B cell (primary cell): Measurements from ENCODE around the gene CACNA1A. TPM values are rescaled to one million over a fixed set of nuclear protein-coding genes. Genes with fewer than 3 reads are reported as not detected.

Experiments
- ATAC-seq: fragments of 200-7000 bp; cut with Tn5 transposase; one replicate; pipeline ENCODE4 v1.10.0; 2021; ENCODE audit warnings: low read depth, mild to moderate bottlenecking, moderate number of reproducible peaks, moderate library complexity
- CTCF ChIA-PET: fragments of 350-600 bp; sonication (Branson Sonifier 250); formaldehyde crosslinking; loops from one replicate; lab custom pipeline; 2021; ENCODE audit warnings: antibody characterized with exemption, inconsistent platforms; lab: Charles Lee
- POLR2A ChIA-PET: fragments of 350-600 bp; sonication (Branson Sonifier 250); formaldehyde crosslinking; loops from one replicate; lab custom pipeline; 2021; ENCODE audit warnings: antibody characterized with exemption; lab: Charles Lee
- DNase-seq: peaks from one replicate; pipeline ENCODE4 v3.0.0; 2013
- H2AFZ ChIP-seq: 2 replicates; pipeline ENCODE4 v1.6.1; 2012; ENCODE audit warnings: mild to moderate bottlenecking, low read depth, low read length; ENCODE audit not compliant: insufficient read depth, poor library complexity, severe bottlenecking
- H3K27ac ChIP-seq, 2 donors: 1 replicate in 1 of 2; 2 replicates in 1 of 2; pipeline ENCODE4 v1.5.1; 2012 to 2013; ENCODE audit warnings: low read length in 2 of 2, mild to moderate bottlenecking in 2 of 2, moderate library complexity in 1 of 2
- H3K27me3 ChIP-seq, 4 experiments: fragments of 200-600 bp in 1 of 4; sonication (generic) in 1 of 4; replicated peaks in 1 of 4; 1 replicate in 2 of 4; 2 replicates in 2 of 4; pipeline versions ENCODE4 v1.6.1 to v1.7.0; 2013 to 2016; ENCODE audit warnings: low read length in 3 of 4, mild to moderate bottlenecking in 2 of 4, mixed read lengths in 1 of 4, moderate library complexity in 1 of 4; ENCODE audit not compliant: insufficient read depth in 4 of 4, control insufficient read depth in 3 of 4; ENCODE audit errors: control extremely low read depth in 1 of 4
- H3K36me3 ChIP-seq, 2 experiments: replicated peaks in 1 of 2; 1 replicate in 1 of 2; 2 replicates in 1 of 2; pipeline versions ENCODE4 v1.6.1 to v1.7.1; 2013; ENCODE audit warnings: low read length in 1 of 2; ENCODE audit not compliant: insufficient read depth in 2 of 2, control insufficient read depth in 1 of 2; ENCODE audit errors: control extremely low read depth in 1 of 2, extremely low read depth in 1 of 2
- H3K4me1 ChIP-seq, 2 donors: fragments of 200-600 bp in 1 of 2; sonication (generic) in 1 of 2; 1 replicate in 1 of 2; 2 replicates in 1 of 2; pipeline versions ENCODE4 v1.5.1 to v1.6.1; 2013 to 2017; ENCODE audit warnings: low read length in 2 of 2; ENCODE audit not compliant: control insufficient read depth in 2 of 2, insufficient read depth in 2 of 2
- H3K4me2 ChIP-seq: replicated peaks from 2 replicates; pipeline ENCODE3; 2012; ENCODE audit warnings: mild to moderate bottlenecking, low read depth, low read length; ENCODE audit not compliant: poor library complexity, severe bottlenecking
- H3K4me3 ChIP-seq, 5 experiments: fragments of 200-600 bp in 1 of 5; sonication (generic) in 1 of 5; 1 replicate in 3 of 5; 2 replicates in 2 of 5; pipeline versions ENCODE4 v1.5.1 to v1.7.0; 2011 to 2016; ENCODE audit warnings: low read length in 4 of 5, mild to moderate bottlenecking in 4 of 5, low read depth in 2 of 5, control low read depth in 1 of 5, moderate library complexity in 1 of 5; ENCODE audit not compliant: insufficient read depth in 1 of 5; ENCODE audit errors: control extremely low read depth in 1 of 5, extremely low read depth in 1 of 5
- H3K79me2 ChIP-seq: fragments of 200-600 bp; sonication (generic); one replicate; pipeline ENCODE4 v1.6.0; 2016; ENCODE audit warnings: low read length; ENCODE audit not compliant: control insufficient read depth, insufficient read depth
- H3K9ac ChIP-seq: fragments of 200-600 bp; sonication (generic); 2 replicates; pipeline ENCODE4 v1.6.1; 2017; ENCODE audit warnings: mild to moderate bottlenecking, low read length, moderate library complexity
- H3K9me3 ChIP-seq, 3 donors: one replicate each; pipeline versions ENCODE4 v1.6.1 to v1.7.1; 2013; ENCODE audit warnings: low read length in 2 of 3; ENCODE audit not compliant: control insufficient read depth in 2 of 3, insufficient read depth in 1 of 3; ENCODE audit errors: control extremely low read depth in 1 of 3
- H4K20me1 ChIP-seq: 2 replicates; pipeline ENCODE4 v1.6.0; 2012; ENCODE audit warnings: mild to moderate bottlenecking, low read length; ENCODE audit not compliant: insufficient read depth, control insufficient read depth, poor library complexity, severe bottlenecking
- H3K27ac Mint-ChIP-seq: one replicate; pipeline ENCODE4 v1.8.0; 2021; ENCODE audit warnings: mixed read lengths
- H3K27me3 Mint-ChIP-seq: one replicate; pipeline ENCODE4 v1.8.0; 2021; ENCODE audit warnings: mixed read lengths
- H3K4me1 Mint-ChIP-seq: one replicate; pipeline ENCODE4 v1.8.0; 2021; ENCODE audit warnings: mixed read lengths
- H3K4me3 Mint-ChIP-seq: one replicate; pipeline ENCODE4 v1.8.0; 2021; ENCODE audit warnings: mixed read lengths
- H3K9me3 Mint-ChIP-seq: one replicate; pipeline ENCODE4 v1.8.0; 2022; ENCODE audit warnings: mixed read lengths; ENCODE audit not compliant: insufficient read depth
- EZH2 ChIP-seq: IDR thresholded peaks from 2 replicates; pipeline ENCODE4 v1.6.1; 2012; ENCODE audit warnings: borderline replicate concordance, low read depth, mild to moderate bottlenecking, moderate library complexity, low read length; ENCODE audit not compliant: insufficient read depth, poor library complexity, severe bottlenecking
- WGBS: methylation state at CpG from one replicate; pipeline ENCODE4 v1.1.5; 2013; ENCODE audit warnings: missing lambda C conversion rate; ENCODE audit not compliant: insufficient coverage; 5-methylcytosine and 5-hydroxymethylcytosine counted together
- intact Hi-C: fragments of 100-400 bp; cut with micrococcal nuclease; formaldehyde crosslinking; loops from one replicate; pipeline ENCODE4 v1.10.0; 2022
- polyA plus RNA-seq: library from polyadenylated mRNA; depleted of rRNA; stranded (reverse); fragments of >200 nt; gene quantifications from 2 replicates; pipeline ENCODE4 v1.2.3, GENCODE V29; 2012
- total RNA-seq, 2 donors: library from RNA; stranded (reverse); fragments of 120-200 nt in 1 of 2; gene quantifications; 1 replicate in 1 of 2; 2 replicates in 1 of 2; pipeline versions ENCODE4 v1.2.3 to v1.2.4, GENCODE V29; 2013 to 2022
- TF ChIP-seq, protein P1 (sequence below): fragments of 200-600 bp; IDR thresholded peaks from one replicate; pipeline ENCODE4 v1.8.0; 2022; ENCODE audit warnings: antibody characterized with exemption, mild to moderate bottlenecking

CACNA1A gene
- total and polyA plus RNA-seq, 2 donors (not counting 1 experiment from before 2014, with no cell fraction given), result 1.2 to 1.3 TPM

DNA sequence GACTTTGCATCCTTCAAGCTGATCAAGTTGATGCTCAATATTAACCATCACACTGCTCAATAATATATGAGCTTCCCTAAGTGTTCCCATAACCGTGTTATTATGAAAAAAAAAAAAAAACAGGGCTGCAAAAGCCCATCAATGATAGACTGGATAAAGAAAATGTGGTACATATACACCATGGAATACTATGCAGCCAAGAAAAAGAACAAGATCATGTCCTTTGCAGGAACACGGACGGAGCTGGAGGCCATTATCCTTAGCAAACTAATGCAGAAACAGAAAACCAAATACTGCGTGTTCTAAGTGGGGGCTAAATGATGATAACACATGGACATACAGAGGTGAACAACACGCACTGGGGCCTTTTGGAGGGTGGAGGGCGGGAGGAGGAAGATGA, 58.3 kb downstream of the CACNA1A start:
- Histone ChIP-seq H3K9me3 (peaks cover 0 to 34% (median 25%) of the 10 kb centered on the region in 3 donors), H3K79me2 (no peaks in the 10 kb centered on the region), H4K20me1 (no peaks in the 10 kb centered on the region), H3K27ac (no peak overlapping the region), H3K36me3 (no peaks in the 10 kb centered on the region), H2AFZ (no peak overlapping the region), H3K4me3 (no peak overlapping the region), H3K4me2 (no peak overlapping the region), H3K4me1 (no peaks in the 10 kb centered on the region), H3K9ac (no peak overlapping the region), H3K27me3 (no peaks in the 10 kb centered on the region)
- Mint-ChIP-seq H3K9me3 (peaks cover 17% of the 10 kb centered on the region), H3K4me1 (no peaks in the 10 kb centered on the region), H3K27me3 (peaks cover 16% of the 10 kb centered on the region), H3K4me3 (no peak overlapping the region), H3K27ac (no peak overlapping the region)
- ATAC-seq (no peak), DNase-seq (no peak)
- CTCF ChIA-PET, result no interaction called here
- no peak for TF ChIP-seq EZH2
- TF ChIP-seq, protein P1, sequence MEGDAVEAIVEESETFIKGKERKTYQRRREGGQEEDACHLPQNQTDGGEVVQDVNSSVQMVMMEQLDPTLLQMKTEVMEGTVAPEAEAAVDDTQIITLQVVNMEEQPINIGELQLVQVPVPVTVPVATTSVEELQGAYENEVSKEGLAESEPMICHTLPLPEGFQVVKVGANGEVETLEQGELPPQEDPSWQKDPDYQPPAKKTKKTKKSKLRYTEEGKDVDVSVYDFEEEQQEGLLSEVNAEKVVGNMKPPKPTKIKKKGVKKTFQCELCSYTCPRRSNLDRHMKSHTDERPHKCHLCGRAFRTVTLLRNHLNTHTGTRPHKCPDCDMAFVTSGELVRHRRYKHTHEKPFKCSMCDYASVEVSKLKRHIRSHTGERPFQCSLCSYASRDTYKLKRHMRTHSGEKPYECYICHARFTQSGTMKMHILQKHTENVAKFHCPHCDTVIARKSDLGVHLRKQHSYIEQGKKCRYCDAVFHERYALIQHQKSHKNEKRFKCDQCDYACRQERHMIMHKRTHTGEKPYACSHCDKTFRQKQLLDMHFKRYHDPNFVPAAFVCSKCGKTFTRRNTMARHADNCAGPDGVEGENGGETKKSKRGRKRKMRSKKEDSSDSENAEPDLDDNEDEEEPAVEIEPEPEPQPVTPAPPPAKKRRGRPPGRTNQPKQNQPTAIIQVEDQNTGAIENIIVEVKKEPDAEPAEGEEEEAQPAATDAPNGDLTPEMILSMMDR, result no peak
- POLR2A ChIA-PET, result no interaction called here
- intact Hi-C loops, result no loop called here
- no CpG with 5 or more reads among the region's 6 CpGs for WGBS

DNA sequence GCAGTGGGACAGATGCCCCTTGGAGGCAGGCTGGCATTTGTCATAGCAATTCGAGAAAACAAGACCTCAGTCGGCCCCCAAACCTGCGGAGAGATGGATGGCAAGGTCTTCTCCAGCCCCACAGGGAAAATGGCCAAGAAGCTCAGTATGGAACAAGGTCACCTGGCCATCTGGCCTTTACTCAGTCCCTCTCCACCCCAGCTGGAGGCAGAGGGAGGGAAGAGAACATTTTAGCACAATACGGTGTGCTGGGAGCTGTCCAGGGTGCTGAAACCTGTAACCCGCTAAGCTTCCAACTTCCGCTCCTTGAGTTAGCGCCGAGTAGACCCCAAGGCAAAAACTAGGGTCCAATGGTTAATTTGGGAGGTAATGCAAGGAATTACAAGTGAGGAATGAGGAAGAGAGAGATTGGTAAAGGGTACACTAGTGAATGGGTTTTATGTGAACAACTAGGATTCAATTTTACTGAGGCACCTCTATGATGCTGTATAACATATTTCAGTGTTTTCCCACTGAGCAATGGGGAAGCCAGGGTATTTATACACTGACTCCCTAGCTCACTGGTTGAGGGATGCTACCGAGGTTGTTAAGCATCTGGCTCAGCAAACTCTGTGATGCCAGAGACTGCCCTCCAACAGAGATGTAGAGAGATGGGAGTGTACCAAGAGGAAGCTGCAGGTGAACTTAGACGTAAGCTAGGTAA, 64.3 kb downstream of the CACNA1A start:
- CTCF ChIA-PET, result no interaction called here
- WGBS, result 44% methylated on average over 9 of the region's 10 CpGs
- no peak for TF ChIP-seq EZH2
- TF ChIP-seq, protein P1, result no peak

More for the DNA sequence above, 64.3 kb downstream of the CACNA1A start:
- Mint-ChIP-seq H3K27ac (no peak overlapping the region), H3K9me3 (peaks cover 3% of the 10 kb centered on the region), H3K4me1 (no peaks in the 10 kb centered on the region), H3K27me3 (peaks cover 16% of the 10 kb centered on the region), H3K4me3 (no peak overlapping the region)
- no peaks in the 10 kb centered on the region for H4K20me1 ChIP-seq
- intact Hi-C loops, result no loop called here
- DNase-seq (peak; percentile 55), ATAC-seq (no peak)
- H3K36me3 ChIP-seq, result no peaks in the 10 kb centered on the region
- POLR2A ChIA-PET, result no interaction called here
- H3K27ac ChIP-seq, result no peak overlapping the region
- no peaks in the 10 kb centered on the region for H3K4me1 ChIP-seq
- H2AFZ ChIP-seq, result no peak overlapping the region
- no peaks in the 10 kb centered on the region for H3K79me2 ChIP-seq
- peaks cover 0 to 3% (median 0%) of the 10 kb centered on the region in 4 experiments for H3K27me3 ChIP-seq
- no peak overlapping the region for H3K9ac ChIP-seq
- H3K9me3 ChIP-seq, result peaks cover 0 to 15% (median 0%) of the 10 kb centered on the region in 3 donors
- no peak overlapping the region for H3K4me3 ChIP-seq
- H3K4me2 ChIP-seq, result no peak overlapping the region
